HCEC 1CT (cell line): ENCODE results near the gene PDE11A.
A peak's percentile ranks its signal among the peaks of the same experiment; 100 is the strongest.
"Not testable (repeated sequence)": the region's sequence is repeated elsewhere in the genome, so short reads cannot be mapped to it uniquely, and the experiment has no call there.

Source experiments
- DNase-seq: peaks from one replicate; pipeline ENCODE4 v3.0.0-alpha.2; 2017

The PDE11A gene

GRCh38 chr2:178008636-178009289 is 63.8 kb downstream of the PDE11A start:
- DNase-seq, result peak; percentile 10

GRCh38 chr2:178006710-178007109 is 65.9 kb downstream of the PDE11A start:
- no peak for DNase-seq

- DNase-seq, result peak; percentile 7
These were observed 66.8 kb downstream of the PDE11A start for GRCh38 chr2:178005756-178006155.

- DNase-seq, result no peak
These were observed 70.5 kb downstream of the PDE11A start for GRCh38 chr2:178002038-178002437.

GRCh38 chr2:177998996-177999395 is 73.6 kb downstream of the PDE11A start:
- DNase-seq, result no peak

- DNase-seq, result peak; percentile 89
These were observed 74.6 kb downstream of the PDE11A start for GRCh38 chr2:177998006-177998405.

- no peak for DNase-seq
These were observed 79.6 kb downstream of the PDE11A start for GRCh38 chr2:177992992-177993391.

- peak; percentile 41 for DNase-seq
These were observed 83.3 kb downstream of the PDE11A start for GRCh38 chr2:177989029-177989885.

- DNase-seq, result no peak
These were observed 87.8 kb downstream of the PDE11A start for GRCh38 chr2:177984749-177985148.

- DNase-seq, result peak; percentile 55
These were observed 89.3 kb downstream of the PDE11A start for GRCh38 chr2:177983183-177983788.

- DNase-seq, result no peak
These were observed 99.8 kb downstream of the PDE11A start for GRCh38 chr2:177972782-177973181.

- DNase-seq, result no peak
These were observed 100.5 kb downstream of the PDE11A start for GRCh38 chr2:177972123-177972522.

GRCh38 chr2:177970670-177971454 is 101.7 kb downstream of the PDE11A start:
- no peak for DNase-seq

- no peak for DNase-seq
These were observed 107.7 kb downstream of the PDE11A start for GRCh38 chr2:177964892-177965291.

GRCh38 chr2:177952151-177952550 is 120.4 kb downstream of the PDE11A start:
- DNase-seq, result no peak

- DNase-seq, result not testable (repeated sequence)
These were observed 125.0 kb downstream of the PDE11A start for GRCh38 chr2:177947598-177947997.

GRCh38 chr2:177944530-177944929 is 128.0 kb downstream of the PDE11A start:
- not testable (repeated sequence) for DNase-seq

- DNase-seq, result no peak
These were observed 129.8 kb downstream of the PDE11A start for GRCh38 chr2:177942731-177943130.

- no peak for DNase-seq
These were observed 133.4 kb downstream of the PDE11A start for GRCh38 chr2:177939211-177939610.

- DNase-seq, result no peak
These were observed 141.7 kb downstream of the PDE11A start for GRCh38 chr2:177930916-177931315.

GRCh38 chr2:177929662-177930522 is 142.7 kb downstream of the PDE11A start:
- no peak for DNase-seq

- no peak for DNase-seq
These were observed 149.3 kb downstream of the PDE11A start for GRCh38 chr2:177923323-177923722.
